NCI-H2227 (cell line): ENCODE measurements around the gene UEVLD.

Source experiments
- DNase-seq: peaks from one replicate; lab custom pipeline; 2025; ENCODE audit not compliant: unreplicated experiment; lab: John Stamatoyannopoulos, UW

Gene UEVLD

GRCh38 chr11:18502352-18502751, 86.2 kb downstream of the UEVLD start:
- no peak for DNase-seq

GRCh38 chr11:18501629-18502028, 86.9 kb downstream of the UEVLD start:
- DNase-seq: no peak

- DNase-seq: no peak
These were observed 90.5 kb downstream of the UEVLD start for GRCh38 chr11:18498039-18498438.

- DNase-seq: no peak
These were observed 92.8 kb downstream of the UEVLD start for GRCh38 chr11:18495703-18496102.

- no peak for DNase-seq
These were observed 93.3 kb downstream of the UEVLD start for GRCh38 chr11:18495271-18495670.

GRCh38 chr11:18493310-18493709, 95.2 kb downstream of the UEVLD start:
- DNase-seq: no peak

- no peak for DNase-seq
These were observed 95.6 kb downstream of the UEVLD start for GRCh38 chr11:18492888-18493287.

GRCh38 chr11:18491924-18492323, 96.6 kb downstream of the UEVLD start:
- DNase-seq: no peak

- DNase-seq: no peak
These were observed 97.6 kb downstream of the UEVLD start for GRCh38 chr11:18490736-18491485.

- DNase-seq: no peak
These were observed 98.2 kb downstream of the UEVLD start for GRCh38 chr11:18490319-18490718.

- no peak for DNase-seq
These were observed 102.5 kb downstream of the UEVLD start for GRCh38 chr11:18485913-18486528.
